Stomach (tissue), 4 donors: ENCODE results near the gene UHRF1.

ENCODE experiments used
- CTCF ChIP-seq, 7 experiments: fragments of 450-650 bp in 4 of 7; fragments of 200-600 bp in 3 of 7; sonication (generic) in 3 of 7; IDR thresholded peaks; one replicate each; pipeline ENCODE4 v1.5.1; 2016 to 2019; ENCODE audit warnings: antibody characterized with exemption in 7 of 7, control low read depth in 2 of 7, mild to moderate bottlenecking in 1 of 7
- POLR2A ChIP-seq, 4 donors: fragments of 450-650 bp; IDR thresholded peaks; one replicate each; pipeline ENCODE4 v1.6.1; 2016; ENCODE audit warnings: antibody characterized with exemption in 4 of 4, control low read depth in 2 of 4, mild to moderate bottlenecking in 1 of 4, moderate library complexity in 1 of 4
- POLR2AphosphoS5 ChIP-seq, 3 donors: sonication (generic); formaldehyde crosslinking; IDR thresholded peaks; one replicate each; pipeline ENCODE4 v1.6.1; 2016; ENCODE audit warnings: antibody characterized with exemption in 3 of 3

- TF ChIP-seq CTCF (IDR thresholded peaks at IDR 0.05) (no peak), POLR2AphosphoS5 (IDR thresholded peaks at IDR 0.05) (no peak), POLR2A (IDR thresholded peaks at IDR 0.05) (no peak)
Observed at GRCh38 chr19:4909897-4910593, 744 bp downstream of the UHRF1 start.
